Ascending aorta (tissue), 2 donors: Measurements from ENCODE around the gene CD14. TPM values are rescaled to one million over a fixed set of nuclear protein-coding genes. Genes with fewer than 3 reads are reported as not detected.
"Not testable (repeated sequence)": the region's sequence is repeated elsewhere in the genome, so short reads cannot be mapped to it uniquely, and the experiment has no call there.

Experiments
- DNase-seq, 2 donors: peaks; one replicate each; pipeline ENCODE4 v3.0.0-alpha.2; 2019; ENCODE audit warnings: low spot score in 2 of 2
- H3K27ac ChIP-seq, 2 donors: fragments of 200-600 bp; sonication (generic); one replicate each; pipeline ENCODE4 v1.5.1; 2016 to 2017; ENCODE audit warnings: mild to moderate bottlenecking in 1 of 2
- H3K27me3 ChIP-seq: fragments of 200-600 bp; sonication (generic); one replicate; pipeline ENCODE4 v1.5.1; 2017
- H3K36me3 ChIP-seq, 2 donors: fragments of 200-600 bp; sonication (generic); one replicate each; pipeline ENCODE4 v1.5.1; 2016
- H3K4me1 ChIP-seq, 2 donors: fragments of 200-600 bp; sonication (generic); one replicate each; pipeline ENCODE4 v1.5.1; 2016 to 2017; ENCODE audit warnings: mild to moderate bottlenecking in 1 of 2
- H3K4me3 ChIP-seq, 2 donors: fragments of 200-600 bp; sonication (generic); one replicate each; pipeline ENCODE4 v1.5.1; 2016 to 2017; ENCODE audit warnings: mild to moderate bottlenecking in 1 of 2
- H3K9me3 ChIP-seq, 2 donors: fragments of 200-600 bp; sonication (generic); one replicate each; pipeline ENCODE4 v1.5.1; 2016
- intact Hi-C: fragments of 100-400 bp; cut with DNase I; formaldehyde crosslinking; loops from one replicate; pipeline ENCODE4 v1.15.1; 2023
- total RNA-seq: library from RNA; depleted of rRNA; stranded (reverse); fragments of >200 nt; gene quantifications from one replicate; pipeline ENCODE4 v1.1.0, GENCODE V29; 2016
- TF ChIP-seq, protein P1 (sequence below), 3 experiments: fragments of 200-600 bp in 2 of 3; fragments of 450-650 bp in 1 of 3; sonication (generic) in 2 of 3; IDR thresholded peaks; one replicate each; pipeline ENCODE4 v1.5.1; 2016 to 2019; ENCODE audit warnings: antibody characterized with exemption in 3 of 3, mild to moderate bottlenecking in 1 of 3, moderate library complexity in 1 of 3

Gene CD14
- total RNA-seq, 1 donor from 2014 or later, result 122 TPM

DNA sequence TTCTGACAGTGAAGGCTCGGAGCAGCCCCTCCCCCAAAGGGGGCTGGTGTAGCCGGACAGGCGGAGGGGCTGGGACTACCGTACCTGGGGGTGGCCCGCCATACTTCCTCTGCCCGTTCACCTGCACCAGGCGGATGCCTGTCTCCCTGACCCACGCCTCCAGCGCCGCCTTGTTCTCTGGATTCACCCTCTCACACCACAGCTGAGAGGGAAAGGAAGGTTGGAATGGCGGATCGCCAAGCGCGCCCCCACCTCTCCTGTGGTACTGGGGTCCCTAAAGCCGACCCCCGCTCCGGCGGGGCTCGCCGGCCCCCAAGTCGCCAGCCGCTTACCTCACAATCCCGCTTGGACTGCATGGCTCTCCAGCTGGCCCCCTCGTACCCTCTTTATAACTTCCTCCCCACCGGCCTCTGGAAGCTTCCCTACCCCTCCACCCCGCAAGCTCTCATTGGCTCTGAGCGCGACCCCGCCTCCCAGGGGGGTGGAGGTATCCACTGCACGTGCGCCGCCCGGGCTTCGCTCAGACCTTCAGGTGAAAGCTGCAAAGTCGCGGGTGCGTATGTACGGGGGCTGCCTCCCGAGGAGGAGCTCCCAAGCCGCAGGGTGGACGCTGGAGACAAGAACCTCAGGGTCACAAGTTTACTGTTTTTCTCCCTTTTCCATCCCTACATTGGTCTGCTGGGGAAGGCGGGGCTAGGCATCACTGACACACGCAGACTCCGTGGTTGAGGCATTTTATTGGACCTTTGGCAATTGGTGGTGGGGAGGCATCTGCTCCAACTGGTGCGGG, 40.4 kb upstream of the CD14 start, which contains the start of gene DND1:
TSS of gene DND1 (minus strand) at position 390 of the 790 bp plus-strand sequence. CDS start at position 356, 34 bp downstream.
- H3K4me3 ChIP-seq, result peak within 1 kb of the TSS; percentile 13 to 36
- no peaks in the 10 kb centered on the region for H3K9me3 ChIP-seq
- no peaks in the 10 kb centered on the region for H3K4me1 ChIP-seq
- H3K27ac ChIP-seq, result no peak within 1 kb of the TSS
- H3K27me3 ChIP-seq, result no peaks in the 10 kb centered on the region
- intact Hi-C loops, result no loop called here
- H3K36me3 ChIP-seq, result peaks cover 61 to 86% of the 10 kb centered on the region in 2 donors
- peak in 1 of 2 donors; percentile 63 for DNase-seq
- TF ChIP-seq, protein P1, sequence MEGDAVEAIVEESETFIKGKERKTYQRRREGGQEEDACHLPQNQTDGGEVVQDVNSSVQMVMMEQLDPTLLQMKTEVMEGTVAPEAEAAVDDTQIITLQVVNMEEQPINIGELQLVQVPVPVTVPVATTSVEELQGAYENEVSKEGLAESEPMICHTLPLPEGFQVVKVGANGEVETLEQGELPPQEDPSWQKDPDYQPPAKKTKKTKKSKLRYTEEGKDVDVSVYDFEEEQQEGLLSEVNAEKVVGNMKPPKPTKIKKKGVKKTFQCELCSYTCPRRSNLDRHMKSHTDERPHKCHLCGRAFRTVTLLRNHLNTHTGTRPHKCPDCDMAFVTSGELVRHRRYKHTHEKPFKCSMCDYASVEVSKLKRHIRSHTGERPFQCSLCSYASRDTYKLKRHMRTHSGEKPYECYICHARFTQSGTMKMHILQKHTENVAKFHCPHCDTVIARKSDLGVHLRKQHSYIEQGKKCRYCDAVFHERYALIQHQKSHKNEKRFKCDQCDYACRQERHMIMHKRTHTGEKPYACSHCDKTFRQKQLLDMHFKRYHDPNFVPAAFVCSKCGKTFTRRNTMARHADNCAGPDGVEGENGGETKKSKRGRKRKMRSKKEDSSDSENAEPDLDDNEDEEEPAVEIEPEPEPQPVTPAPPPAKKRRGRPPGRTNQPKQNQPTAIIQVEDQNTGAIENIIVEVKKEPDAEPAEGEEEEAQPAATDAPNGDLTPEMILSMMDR (IDR thresholded peaks at IDR 0.05), result no peak

DNA sequence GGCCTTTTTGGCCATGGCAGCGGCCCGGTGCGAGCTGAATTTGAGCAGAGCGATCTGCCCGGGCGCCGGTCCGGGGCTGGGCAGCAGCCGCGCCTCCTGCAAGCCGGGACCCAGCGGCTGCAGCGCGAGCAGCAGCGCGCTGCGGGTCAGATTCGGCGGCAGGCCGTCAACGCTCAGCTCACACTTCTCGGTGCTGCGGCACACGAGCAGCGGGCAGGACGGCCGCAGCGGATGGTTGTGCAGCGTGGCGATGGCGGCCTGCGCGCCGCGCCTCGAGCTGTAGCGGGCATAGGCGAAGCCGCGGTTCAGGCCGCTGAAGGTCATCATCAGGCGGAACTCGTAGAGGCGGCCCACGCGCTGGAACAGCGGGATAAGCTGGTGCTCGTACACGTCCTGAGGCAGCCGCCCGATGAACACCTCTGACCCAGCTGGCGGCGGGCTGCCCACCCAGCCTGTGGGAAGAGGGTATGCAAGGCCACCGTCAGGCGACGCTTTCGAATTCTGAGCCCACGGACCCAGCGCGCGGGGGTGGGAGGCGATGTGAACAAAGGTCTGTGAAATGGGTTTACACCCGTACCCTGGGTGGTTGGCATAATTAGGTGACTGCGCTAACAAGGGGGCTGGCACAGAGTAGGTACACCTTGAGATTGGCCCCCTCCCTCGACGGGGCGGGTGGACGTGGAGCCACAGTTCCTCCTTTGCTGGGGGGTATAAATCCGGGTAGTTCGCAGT, 39.6 kb upstream of the CD14 start:
- no peaks in the 10 kb centered on the region for H3K4me1 ChIP-seq
- no peaks in the 10 kb centered on the region for H3K9me3 ChIP-seq
- TF ChIP-seq, protein P1 (IDR thresholded peaks at IDR 0.05), result no peak
- intact Hi-C loops, result no loop called here
- peak overlapping the region; percentile 13 to 36 for H3K4me3 ChIP-seq
- no peaks in the 10 kb centered on the region for H3K27me3 ChIP-seq
- DNase-seq, result peak in 1 of 2 donors; percentile 56
- H3K27ac ChIP-seq, result no peak overlapping the region
- H3K36me3 ChIP-seq, result peaks cover 65 to 86% of the 10 kb centered on the region in 2 donors

DNA sequence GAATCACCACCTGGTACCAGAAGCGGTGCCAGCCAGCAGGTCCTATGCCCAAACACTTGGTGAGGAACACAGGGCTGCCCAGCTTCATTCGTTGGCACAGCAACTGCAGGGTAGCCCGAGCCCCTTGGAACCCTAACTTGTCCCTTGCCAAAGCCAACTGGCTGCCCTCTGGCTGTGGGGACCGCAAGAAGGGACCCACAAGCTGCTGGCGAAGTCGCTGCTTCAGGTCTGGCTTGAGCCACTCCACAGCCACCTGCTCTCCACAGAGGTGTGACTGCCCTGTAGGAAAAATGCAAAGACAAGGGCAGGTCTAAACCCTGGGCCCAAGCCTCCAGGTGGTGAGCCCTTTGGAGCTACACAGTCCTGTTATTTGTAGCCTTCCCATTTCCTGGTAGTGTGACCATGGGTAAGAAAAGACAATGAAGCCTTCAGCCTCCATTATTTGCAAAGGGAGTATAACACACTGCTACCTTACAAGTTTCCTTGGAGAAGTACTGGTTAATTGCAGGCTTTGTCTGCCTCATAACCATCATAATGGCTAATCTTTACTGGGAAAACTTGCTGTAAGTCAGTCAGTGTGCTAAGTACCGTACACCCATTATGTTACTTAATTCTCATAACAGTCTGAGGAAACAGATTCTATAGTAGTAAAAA, 38.6 kb upstream of the CD14 start:
- Histone ChIP-seq H3K4me3 (no peak overlapping the region), H3K9me3 (no peaks in the 10 kb centered on the region), H3K4me1 (no peaks in the 10 kb centered on the region), H3K36me3 (peaks cover 54 to 80% of the 10 kb centered on the region in 2 donors), H3K27me3 (no peaks in the 10 kb centered on the region), H3K27ac (no peak overlapping the region)
- intact Hi-C loops, result no loop called here
- peak in 1 of 2 donors; percentile 58 for DNase-seq
- TF ChIP-seq, protein P1 (IDR thresholded peaks at IDR 0.05), result no peak

DNA sequence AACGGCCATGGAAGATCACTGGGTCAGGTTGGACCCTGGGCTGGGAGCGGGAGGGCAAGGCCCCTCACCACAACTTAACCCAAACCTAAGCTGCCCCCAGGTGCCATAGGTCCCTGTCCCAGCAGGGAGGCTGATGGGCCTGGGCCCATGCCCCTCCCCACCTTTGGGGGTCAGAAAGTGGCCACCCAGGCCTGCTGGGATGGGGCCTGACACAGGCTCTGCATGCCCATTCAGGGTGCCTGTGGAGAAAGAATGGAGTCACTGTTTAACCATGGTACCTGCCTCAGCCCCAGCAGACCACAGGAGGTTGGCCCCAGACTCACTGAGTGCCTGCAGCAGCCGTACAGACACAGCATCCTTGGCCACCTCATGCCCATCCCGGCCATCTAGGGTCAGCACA, 38.1 kb upstream of the CD14 start:
- intact Hi-C loops, H3K4me3 ChIP-seq, H3K27ac ChIP-seq, H3K27me3 ChIP-seq, H3K4me1 ChIP-seq, H3K9me3 ChIP-seq: not testable (repeated sequence)
- peak in 1 of 2 donors; percentile 44 for DNase-seq
- H3K36me3 ChIP-seq, result peaks cover 49 to 75% of the 10 kb centered on the region in 2 donors

DNA sequence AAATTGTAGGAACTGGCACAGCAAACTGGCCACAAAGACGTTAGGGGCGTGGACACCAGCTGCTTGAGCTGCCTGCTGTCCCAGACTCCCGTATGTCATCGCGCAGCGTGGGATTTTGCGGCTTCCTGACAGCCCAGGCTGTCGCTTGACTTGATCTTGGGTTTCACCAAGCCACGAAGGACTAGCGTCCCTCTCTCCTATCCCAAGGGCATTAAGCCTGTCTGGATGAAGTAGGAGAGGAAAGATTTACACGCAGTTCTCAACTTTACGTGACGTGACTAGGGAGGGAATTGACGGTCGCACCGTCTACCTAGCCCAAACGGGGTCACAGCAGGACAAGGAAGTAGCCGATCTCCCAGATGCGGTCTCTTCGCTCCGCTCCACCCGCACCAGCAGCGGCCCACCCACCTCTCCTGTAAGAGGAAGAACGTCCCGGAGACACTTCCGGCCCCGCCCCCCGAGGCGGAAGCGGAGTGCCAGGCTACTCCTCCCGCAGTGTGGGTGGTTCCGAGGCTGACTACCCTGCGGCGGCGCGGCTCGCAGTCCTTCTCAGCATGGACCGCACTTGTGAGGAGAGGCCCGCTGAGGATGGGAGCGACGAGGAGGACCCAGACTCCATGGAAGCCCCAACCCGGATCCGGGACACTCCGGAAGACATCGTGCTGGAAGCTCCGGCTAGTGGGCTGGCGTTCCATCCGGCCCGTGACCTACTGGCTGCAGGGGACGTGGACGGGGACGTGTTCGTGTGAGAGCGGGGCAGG, 31.6 kb upstream of the CD14 start, which contains the start of gene WDR55:
TSS of gene WDR55 (plus strand) at position 546 of the 761 bp plus-strand sequence. CDS start at position 555, 9 bp downstream.
- intact Hi-C loops, result loop anchor here (1.0 to 5.0 kb wide), 5 partner anchors 17 to 263 kb away; partner anchors contain the start of genes ANKHD1, EIF4EBP3, IK and NDUFA2
- TF ChIP-seq, protein P1 (IDR thresholded peaks at IDR 0.05), result no peak
- Histone ChIP-seq H3K36me3 (peaks cover 47 to 55% of the 10 kb centered on the region in 2 donors), H3K27me3 (no peaks in the 10 kb centered on the region), H3K9me3 (no peaks in the 10 kb centered on the region), H3K4me1 (peaks cover 5 to 8% of the 10 kb centered on the region in 2 donors), H3K4me3 (peak within 1 kb of the TSS; percentile 59 to 81), H3K27ac (peak within 1 kb of the TSS; percentile 88 to 89)
- peak; percentile 90 to 98 for DNase-seq
